ENCODE measurements around the gene FAM72B. TPM values are rescaled to one million over a fixed set of nuclear protein-coding genes. Genes with fewer than 3 reads are reported as not detected.
"Not testable (repeated sequence)": the region's sequence is repeated elsewhere in the genome, so short reads cannot be mapped to it uniquely, and the experiment has no call there.

Gene FAM72B
- total RNA-seq, 2 donors from 2014 or later, result 18.6 to 22.9 TPM

- H3K27me3 Mint-ChIP-seq; H3K4me1 Mint-ChIP-seq; H3K9me3 Mint-ChIP-seq; H3K4me3 Mint-ChIP-seq; ATAC-seq (replicated peaks); H3K27ac Mint-ChIP-seq; H3K36me3 Mint-ChIP-seq (ENCODE audit: low read depth): not testable (repeated sequence)
These were observed 15.9 kb downstream of the FAM72B start for GRCh38 chr1:121168152-121168668.

DNA sequence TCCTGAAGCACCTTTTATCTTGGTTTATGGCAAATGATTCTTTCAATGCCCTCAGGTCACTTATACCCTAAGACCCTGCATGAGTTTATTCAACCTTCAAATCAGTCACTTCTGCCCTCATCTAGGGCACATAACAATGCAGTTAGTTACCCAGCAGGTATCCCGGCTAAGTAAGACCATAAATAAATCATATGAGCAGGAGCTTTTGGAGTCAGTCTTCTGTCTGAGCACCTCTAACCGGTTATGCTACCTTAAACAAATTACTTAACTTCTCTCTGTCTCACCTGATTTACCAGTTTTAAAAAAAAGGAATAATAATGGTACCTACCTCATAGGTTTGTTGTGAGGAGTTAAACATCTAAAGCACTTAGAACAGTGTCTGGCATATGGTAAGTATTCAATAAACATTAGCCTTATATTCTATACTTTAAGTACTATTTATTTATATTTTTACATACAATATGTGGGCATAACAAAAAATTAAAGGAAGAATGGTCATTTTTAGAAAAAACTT, 16.9 kb downstream of the FAM72B start:
- not testable (repeated sequence) for ATAC-seq (replicated peaks); H3K36me3 Mint-ChIP-seq (ENCODE audit: low read depth); H3K27ac Mint-ChIP-seq; H3K9me3 Mint-ChIP-seq; H3K4me1 Mint-ChIP-seq; H3K4me3 Mint-ChIP-seq; H3K27me3 Mint-ChIP-seq

DNA sequence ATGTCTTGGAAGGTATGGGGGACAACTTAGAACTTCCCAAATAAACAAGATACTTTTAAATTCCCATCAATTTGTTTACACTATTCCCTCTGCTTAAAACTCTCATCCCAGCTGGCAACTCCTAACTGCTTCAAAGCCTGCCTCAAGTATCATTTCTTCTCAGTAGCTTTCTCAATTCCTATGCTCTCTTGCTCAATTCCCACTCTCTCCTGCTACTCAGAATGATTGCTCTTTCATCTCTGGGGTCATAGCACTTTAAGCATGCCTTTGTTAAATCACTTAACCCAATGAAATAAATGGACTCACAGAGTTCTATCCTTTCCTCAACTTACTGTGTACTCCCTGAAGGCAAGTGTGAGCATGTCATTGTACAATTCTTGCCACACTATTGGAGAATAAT, 18.8 kb downstream of the FAM72B start:
- H3K9me3 Mint-ChIP-seq; H3K4me1 Mint-ChIP-seq; H3K27me3 Mint-ChIP-seq; H3K4me3 Mint-ChIP-seq; ATAC-seq (replicated peaks); H3K27ac Mint-ChIP-seq; H3K36me3 Mint-ChIP-seq (ENCODE audit: low read depth): not testable (repeated sequence)

- not testable (repeated sequence) for H3K4me3 Mint-ChIP-seq; H3K36me3 Mint-ChIP-seq (ENCODE audit: low read depth); H3K9me3 Mint-ChIP-seq; H3K27ac Mint-ChIP-seq; H3K4me1 Mint-ChIP-seq; H3K27me3 Mint-ChIP-seq
- ATAC-seq (replicated peaks), result peak; percentile 51
These were observed 20.0 kb downstream of the FAM72B start for GRCh38 chr1:121163850-121164757.

DNA sequence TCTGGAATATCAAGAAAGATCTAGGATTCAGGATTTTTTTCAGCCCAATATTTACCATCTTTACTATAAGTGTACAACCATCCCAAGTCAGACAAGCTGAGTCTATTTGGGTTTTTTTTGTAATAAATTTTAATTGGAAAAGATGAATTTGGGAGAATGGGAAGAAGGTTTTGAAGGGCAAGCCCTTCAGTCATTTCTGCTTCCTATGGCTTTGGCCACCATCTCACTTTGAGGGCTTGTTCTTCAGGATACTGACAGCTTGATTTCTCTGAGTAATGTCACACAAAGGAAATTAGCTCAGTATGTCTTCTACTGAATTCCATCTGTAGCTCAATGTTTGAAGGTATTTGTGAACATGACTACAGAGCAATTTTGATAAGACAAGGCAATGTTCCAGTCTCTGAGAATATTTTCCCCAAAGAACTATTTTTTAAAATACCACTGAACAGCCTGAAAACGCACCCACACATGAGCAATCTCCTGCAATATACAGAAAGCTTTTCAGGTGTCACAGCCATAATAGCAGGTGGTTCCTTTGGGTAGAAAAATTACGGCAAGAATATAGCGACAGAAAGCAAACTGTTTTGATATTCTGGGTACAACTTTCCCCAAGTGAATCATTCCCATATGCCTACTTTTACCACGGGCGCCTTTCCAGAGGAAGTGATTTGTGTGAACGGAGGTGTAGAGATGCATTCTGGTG, 22.8 kb downstream of the FAM72B start:
- not testable (repeated sequence) for H3K27me3 Mint-ChIP-seq; H3K4me1 Mint-ChIP-seq; H3K9me3 Mint-ChIP-seq; ATAC-seq (replicated peaks); H3K4me3 Mint-ChIP-seq; H3K27ac Mint-ChIP-seq; H3K36me3 Mint-ChIP-seq (ENCODE audit: low read depth)

DNA sequence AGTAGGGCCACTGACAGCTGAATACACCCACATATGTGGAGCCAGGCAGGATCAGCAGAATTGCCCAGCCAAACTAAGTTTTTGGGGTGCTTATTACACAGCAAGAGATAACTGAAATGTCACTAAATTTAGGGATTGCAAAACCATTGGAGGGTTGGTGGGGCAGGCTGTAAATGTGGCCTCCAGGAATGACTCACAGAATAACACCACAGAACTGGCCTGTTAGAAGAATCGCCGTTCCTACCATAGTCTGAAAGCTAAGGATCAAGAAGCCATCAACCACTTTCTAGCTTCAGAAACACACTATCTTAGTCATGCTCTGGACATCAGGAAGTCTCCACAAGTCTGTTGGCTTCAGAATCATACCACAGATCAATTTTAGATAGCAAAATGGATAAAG, 24.0 kb downstream of the FAM72B start:
- not testable (repeated sequence) for H3K4me3 Mint-ChIP-seq; H3K27ac Mint-ChIP-seq; H3K9me3 Mint-ChIP-seq; H3K27me3 Mint-ChIP-seq; H3K4me1 Mint-ChIP-seq; H3K36me3 Mint-ChIP-seq (ENCODE audit: low read depth)
- ATAC-seq (replicated peaks), result peak; percentile 31

- peak; percentile 66 for ATAC-seq (replicated peaks)
- not testable (repeated sequence) for H3K27me3 Mint-ChIP-seq; H3K27ac Mint-ChIP-seq; H3K9me3 Mint-ChIP-seq; H3K4me1 Mint-ChIP-seq; H3K4me3 Mint-ChIP-seq; H3K36me3 Mint-ChIP-seq (ENCODE audit: low read depth)
These were observed 26.5 kb downstream of the FAM72B start for GRCh38 chr1:121157609-121158008.

GRCh38 chr1:121156958-121157603, 27.1 kb downstream of the FAM72B start:
- not testable (repeated sequence) for H3K4me3 Mint-ChIP-seq; H3K27me3 Mint-ChIP-seq; ATAC-seq (replicated peaks); H3K27ac Mint-ChIP-seq; H3K9me3 Mint-ChIP-seq; H3K36me3 Mint-ChIP-seq (ENCODE audit: low read depth); H3K4me1 Mint-ChIP-seq

GRCh38 chr1:121155671-121156358, 28.3 kb downstream of the FAM72B start:
- H3K4me3 Mint-ChIP-seq; H3K9me3 Mint-ChIP-seq; ATAC-seq (replicated peaks); H3K4me1 Mint-ChIP-seq; H3K36me3 Mint-ChIP-seq (ENCODE audit: low read depth); H3K27me3 Mint-ChIP-seq; H3K27ac Mint-ChIP-seq: not testable (repeated sequence)

DNA sequence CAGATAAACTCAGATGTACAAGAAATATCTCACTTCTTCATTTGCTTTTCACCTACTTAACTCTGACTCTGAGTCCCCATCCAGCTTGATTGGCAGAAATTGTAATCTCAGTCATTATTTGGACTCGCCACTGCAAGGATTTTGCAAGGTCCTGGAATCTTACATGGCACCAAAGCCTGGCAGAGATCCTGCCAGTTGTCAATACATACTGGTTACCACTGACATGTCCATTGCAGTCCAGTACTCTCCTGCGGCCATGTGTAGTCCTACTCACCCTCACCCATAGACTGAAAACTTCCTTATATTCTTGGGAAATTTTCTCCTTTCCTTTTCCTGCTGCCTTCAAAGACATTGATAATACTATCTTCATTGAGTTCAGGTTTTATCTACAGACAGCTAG, 29.3 kb downstream of the FAM72B start:
- not testable (repeated sequence) for ATAC-seq (replicated peaks); H3K27ac Mint-ChIP-seq; H3K4me1 Mint-ChIP-seq; H3K4me3 Mint-ChIP-seq; H3K27me3 Mint-ChIP-seq; H3K36me3 Mint-ChIP-seq (ENCODE audit: low read depth); H3K9me3 Mint-ChIP-seq

GRCh38 chr1:121152788-121153187, 31.4 kb downstream of the FAM72B start:
- not testable (repeated sequence) for H3K27me3 Mint-ChIP-seq; H3K27ac Mint-ChIP-seq; H3K4me3 Mint-ChIP-seq; H3K9me3 Mint-ChIP-seq; H3K36me3 Mint-ChIP-seq (ENCODE audit: low read depth); ATAC-seq (replicated peaks); H3K4me1 Mint-ChIP-seq

DNA sequence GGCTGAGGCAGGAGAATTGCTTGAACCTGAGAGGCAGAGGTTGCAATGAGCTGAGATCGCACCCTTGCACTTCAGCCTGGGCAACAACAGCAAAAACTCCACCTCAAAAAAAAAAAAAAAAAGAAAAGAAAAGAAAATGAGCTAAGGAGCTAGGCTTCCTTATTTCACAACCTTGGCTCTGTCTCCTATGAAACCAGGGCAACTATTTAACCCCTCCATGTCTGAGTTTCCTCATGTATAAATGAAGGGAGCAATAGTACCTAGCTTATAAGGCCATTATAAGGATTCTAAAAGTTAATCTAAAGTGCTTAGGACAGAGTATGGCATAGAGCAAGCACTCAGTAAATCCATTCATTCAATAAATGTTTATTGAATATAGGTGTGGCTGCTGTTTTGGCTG, 32.8 kb downstream of the FAM72B start:
- H3K9me3 Mint-ChIP-seq; H3K4me1 Mint-ChIP-seq; H3K27me3 Mint-ChIP-seq; ATAC-seq (replicated peaks); H3K4me3 Mint-ChIP-seq; H3K36me3 Mint-ChIP-seq (ENCODE audit: low read depth); H3K27ac Mint-ChIP-seq: not testable (repeated sequence)

- not testable (repeated sequence) for H3K27me3 Mint-ChIP-seq; H3K4me1 Mint-ChIP-seq; H3K27ac Mint-ChIP-seq; H3K36me3 Mint-ChIP-seq (ENCODE audit: low read depth); H3K9me3 Mint-ChIP-seq; H3K4me3 Mint-ChIP-seq
- peak; percentile 55 for ATAC-seq (replicated peaks)
These were observed 35.5 kb downstream of the FAM72B start for GRCh38 chr1:121148489-121149190.

DNA sequence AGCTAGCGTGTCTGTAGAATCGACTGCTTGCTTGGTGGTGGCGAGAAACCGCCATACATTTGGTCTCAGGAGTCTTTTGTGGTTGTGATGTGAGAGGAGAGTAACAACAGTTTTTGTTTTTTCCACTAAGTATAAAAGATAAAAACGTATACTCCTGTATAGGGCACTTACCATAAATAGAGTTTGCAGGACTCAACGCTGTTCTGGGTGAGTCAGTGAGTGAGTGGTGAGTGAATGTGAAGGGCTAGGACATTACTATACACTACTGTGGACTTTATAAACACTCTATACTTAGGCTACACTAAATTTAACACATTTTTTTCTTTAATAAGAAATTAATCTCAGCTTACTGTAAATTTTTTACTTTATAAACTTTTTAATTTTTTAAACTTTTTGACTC, 43.7 kb downstream of the FAM72B start:
- not testable (repeated sequence) for H3K27me3 Mint-ChIP-seq; H3K36me3 Mint-ChIP-seq (ENCODE audit: low read depth); H3K27ac Mint-ChIP-seq

More for the DNA sequence above, 43.7 kb downstream of the FAM72B start:
- H3K9me3 Mint-ChIP-seq; H3K4me1 Mint-ChIP-seq; ATAC-seq (replicated peaks); H3K4me3 Mint-ChIP-seq: not testable (repeated sequence)
